RWPE1 (cell line): ENCODE measurements around the gene SLC19A1.

ENCODE experiments used
- CTCF ChIA-PET: fragments of 350-600 bp; sonication (Branson Sonifier 250); formaldehyde crosslinking; extraction: SDS; loops from one replicate; lab custom pipeline; 2021; lab: Yijun Ruan, JAX
- POLR2A ChIA-PET: fragments of 400-600 bp; formaldehyde crosslinking; extraction: SDS; loops from one replicate; lab custom pipeline; 2020; ENCODE audit warnings: antibody characterized with exemption; ENCODE audit not compliant: low non-redundant PET; lab: Yijun Ruan, JAX
- DNase-seq: peaks from one replicate; pipeline ENCODE4 v3.0.0; 2012; ENCODE audit warnings: low spot score
- H3K27ac ChIP-seq: fragments of 450-650 bp; 2 replicates; pipeline ENCODE4 v1.5.1; 2017
- CTCF ChIP-seq: fragments of 450-650 bp; conservative IDR thresholded peaks from 2 replicates; pipeline ENCODE4 v1.5.1; 2017; ENCODE audit warnings: low read depth, mild to moderate bottlenecking

The SLC19A1 gene

GRCh38 chr21:45545691-45546531 lies 3.7 kb upstream of the SLC19A1 start:
- ChIA-PET CTCF (no interaction called here), POLR2A (no interaction called here)
- DNase-seq = no peak
- H3K27ac ChIP-seq = no peak overlapping the region
- no peak for TF ChIP-seq CTCF

- H3K27ac ChIP-seq = no peak overlapping the region
- CTCF ChIA-PET = no interaction called here
- POLR2A ChIA-PET = no interaction called here
- no peak for DNase-seq
- no peak for TF ChIP-seq CTCF
Observed at GRCh38 chr21:45545236-45545570, 3.0 kb upstream of the SLC19A1 start.

- TF ChIP-seq CTCF = no peak
- CTCF ChIA-PET = no interaction called here
- DNase-seq = no peak
- POLR2A ChIA-PET = no interaction called here
- no peak overlapping the region for H3K27ac ChIP-seq
Observed at GRCh38 chr21:45544449-45545235, 2.4 kb upstream of the SLC19A1 start.

GRCh38 chr21:45543710-45544448 lies 1.6 kb upstream of the SLC19A1 start:
- ChIA-PET CTCF (interaction anchor here (0.7 kb wide), 1 partner anchor 52 kb away, joined by 3 read pairs; no protein-coding TSS in a partner anchor), POLR2A (no interaction called here)
- no peak for TF ChIP-seq CTCF
- no peak overlapping the region for H3K27ac ChIP-seq
- DNase-seq = no peak

GRCh38 chr21:45543371-45543709 lies 1.1 kb upstream of the SLC19A1 start:
- ChIA-PET CTCF (interaction anchor here (0.7 kb wide), 1 partner anchor 52 kb away, joined by 3 read pairs; no protein-coding TSS in a partner anchor), POLR2A (no interaction called here)
- TF ChIP-seq CTCF = no peak
- no peak overlapping the region for H3K27ac ChIP-seq
- DNase-seq = no peak

GRCh38 chr21:45542667-45543370 lies 579 bp upstream of the SLC19A1 start:
- peak; percentile 21 for DNase-seq
- ChIA-PET CTCF (no interaction called here), POLR2A (no interaction called here)
- TF ChIP-seq CTCF = no peak
- peak overlapping the region; percentile 67 for H3K27ac ChIP-seq
